ENCODE measurements around the gene PDE4D.
"Not testable (repeated sequence)": the region's sequence is repeated elsewhere in the genome, so short reads cannot be mapped to it uniquely, and the experiment has no call there.

PDE4D gene

GRCh38 chr5:59471463-59471862, 422.1 kb downstream of the PDE4D start:
- no peak for DNase-seq (ENCODE audit: low read depth)

GRCh38 chr5:59467969-59468368, 425.6 kb downstream of the PDE4D start:
- no peak for DNase-seq (ENCODE audit: low read depth)

GRCh38 chr5:59466271-59466670, 427.3 kb downstream of the PDE4D start:
- peak; percentile 17 for DNase-seq (ENCODE audit: low read depth)

GRCh38 chr5:59464969-59465368, 428.6 kb downstream of the PDE4D start:
- DNase-seq (ENCODE audit: low read depth), result no peak

GRCh38 chr5:59463618-59464166, 429.8 kb downstream of the PDE4D start:
- not testable (repeated sequence) for DNase-seq (ENCODE audit: low read depth)

GRCh38 chr5:59462956-59463355, 430.6 kb downstream of the PDE4D start:
- no peak for DNase-seq (ENCODE audit: low read depth)

GRCh38 chr5:59460368-59461153, 433.0 kb downstream of the PDE4D start:
- DNase-seq (ENCODE audit: low read depth), result no peak

- DNase-seq (ENCODE audit: low read depth), result no peak
These were observed 434.4 kb downstream of the PDE4D start for GRCh38 chr5:59458966-59459729.

GRCh38 chr5:59458321-59458720, 435.2 kb downstream of the PDE4D start:
- no peak for DNase-seq (ENCODE audit: low read depth)

- DNase-seq (ENCODE audit: low read depth), result no peak
These were observed 443.5 kb downstream of the PDE4D start for GRCh38 chr5:59449905-59450644.

- DNase-seq (ENCODE audit: low read depth), result peak; percentile 21
These were observed 447.2 kb downstream of the PDE4D start for GRCh38 chr5:59446356-59446755.

GRCh38 chr5:59445741-59446140, 447.8 kb downstream of the PDE4D start:
- peak; percentile 44 for DNase-seq (ENCODE audit: low read depth)

- no peak for DNase-seq (ENCODE audit: low read depth)
These were observed 454.2 kb downstream of the PDE4D start for GRCh38 chr5:59439303-59439702.

- no peak for DNase-seq (ENCODE audit: low read depth)
These were observed 456.4 kb downstream of the PDE4D start for GRCh38 chr5:59437176-59437575.

- DNase-seq (ENCODE audit: low read depth), result no peak
These were observed 457.0 kb downstream of the PDE4D start for GRCh38 chr5:59436364-59437148.

GRCh38 chr5:59433174-59433573, 460.4 kb downstream of the PDE4D start:
- no peak for DNase-seq (ENCODE audit: low read depth)

- DNase-seq (ENCODE audit: low read depth), result no peak
These were observed 463.4 kb downstream of the PDE4D start for GRCh38 chr5:59430066-59430685.

GRCh38 chr5:59428391-59428790, 465.1 kb downstream of the PDE4D start:
- DNase-seq (ENCODE audit: low read depth), result peak; percentile 18

GRCh38 chr5:59424515-59424914, 469.0 kb downstream of the PDE4D start:
- no peak for DNase-seq (ENCODE audit: low read depth)

GRCh38 chr5:59423021-59423420, 470.5 kb downstream of the PDE4D start:
- peak; percentile 67 for DNase-seq (ENCODE audit: low read depth)

Data from iris pigment epithelial cell (primary cell).